Adrenal gland (tissue), 12 donors: Measurements from ENCODE around the gene LRRC57. TPM values are rescaled to one million over a fixed set of nuclear protein-coding genes. Genes with fewer than 3 reads are reported as not detected.
A peak's percentile ranks its signal among the peaks of the same experiment; 100 is the strongest.

Experiments
- DNase-seq, 7 donors: peaks; one replicate each; pipeline ENCODE4 v3.0.0-alpha.2; 2019 to 2020
- H3K27ac ChIP-seq, 5 donors: fragments of 200-600 bp; sonication (generic) in 4 of 5; 1 replicate in 3 of 5; 2 replicates in 2 of 5; pipeline versions ENCODE4 v1.5.1 to v1.8.0; 2016 to 2020; ENCODE audit warnings: mild to moderate bottlenecking in 1 of 5
- H3K27me3 ChIP-seq: fragments of 200-600 bp; 2 replicates; pipeline ENCODE4 v1.8.0; 2021
- H3K36me3 ChIP-seq, 2 donors: fragments of 200-600 bp; replicated peaks in 1 of 2; 1 replicate in 1 of 2; 2 replicates in 1 of 2; pipeline versions ENCODE4 v1.5.1 to v1.8.0; 2018 to 2022
- H3K4me1 ChIP-seq, 2 donors: fragments of 200-600 bp; replicated peaks in 1 of 2; 1 replicate in 1 of 2; 2 replicates in 1 of 2; pipeline versions ENCODE4 v1.5.1 to v1.8.0; 2018 to 2021
- H3K4me3 ChIP-seq, 4 donors: fragments of 200-600 bp; sonication (generic) in 3 of 4; one replicate each; pipeline ENCODE4 v1.5.1; 2016 to 2018
- H3K9me3 ChIP-seq, 3 donors: fragments of 200-600 bp; sonication (generic) in 1 of 3; replicated peaks in 1 of 3; 1 replicate in 2 of 3; 2 replicates in 1 of 3; pipeline versions ENCODE4 v1.5.1 to v1.8.0; 2016 to 2021
- CTCF ChIP-seq, 6 experiments: fragments of 450-650 bp in 4 of 6; fragments of 200-600 bp in 2 of 6; sonication (generic) in 1 of 6; IDR thresholded peaks; 1 replicate in 5 of 6; 2 replicates in 1 of 6; pipeline versions ENCODE4 v1.5.1 to v1.8.0; 2016 to 2021; ENCODE audit warnings: antibody characterized with exemption in 6 of 6, mild to moderate bottlenecking in 2 of 6, moderate library complexity in 1 of 6
- POLR2A ChIP-seq, 2 donors: fragments of 450-650 bp; IDR thresholded peaks; one replicate each; pipeline ENCODE4 v1.6.1; 2017; ENCODE audit warnings: antibody characterized with exemption in 2 of 2, mild to moderate bottlenecking in 2 of 2, moderate library complexity in 1 of 2
- WGBS, 4 donors: extraction: QIAGEN DNeasy Blood & Tissue Kit in 2 of 4; methylation state at CpG; one replicate each; pipeline versions ENCODE4 v1.1.5 to v1.1.7; 2013 to 2017; 5-methylcytosine and 5-hydroxymethylcytosine counted together
- intact Hi-C, 2 donors: fragments of 100-400 bp; cut with DNase I; formaldehyde crosslinking; loops; one replicate each; pipeline versions ENCODE4 v1.14.1 to v1.15.0; 2022 to 2023
- polyA plus RNA-seq, 3 donors: library from polyadenylated mRNA; stranded (reverse); fragments of 200-250 nt in 2 of 3; fragments of 350-450 nt in 1 of 3; fragmentation: Illumina TruSeq in 1 of 3; extraction: RNeasy Lipid Tissue Mini Kit (QIAGEN cat#74804) in 1 of 3; gene quantifications; one replicate each; pipeline ENCODE4 v1.2.3, GENCODE V29; 2013 to 2014
- total RNA-seq, 9 donors: library from RNA; depleted of rRNA in 4 of 9; stranded (reverse); fragments of >200 nt in 4 of 9; fragments of 120-200 nt in 1 of 9; fragmentation: NEBNext Ultra II Directional in 1 of 9; extraction: Animal tissue kit (Norgen Biotek cat#: 25700) in 1 of 9; gene quantifications; one replicate each; pipeline versions ENCODE4 v1.1.0 to v1.2.4, GENCODE V29; 2013 to 2023
- donor health status: healthy with polysubstance abuse.
- donor health status: Bipolar disorder and iron deficiency.
- donor health status: DM: yes; HTN: yes; CAD: no.
- donor health status: DM: no; HTN: no; CAD: no.
- donor health status: DM: no; HTN: no; CAD: no.
- donor health status: DM: yes; HTN: yes; CAD: no.

LRRC57 gene
- total and polyA plus RNA-seq, 12 donors = 3.3 to 26.2 (median 16.5) TPM

GRCh38 chr15:42491539-42492225, 56.9 kb downstream of the LRRC57 start:
- peak overlapping the region; percentile 83 to 97 (median 95) for H3K27ac ChIP-seq
- no peaks in the 10 kb centered on the region for H3K36me3 ChIP-seq
- peaks cover 23 to 38% of the 10 kb centered on the region in 2 donors for H3K4me1 ChIP-seq
- no peak for DNase-seq
- 86 to 90% (median 88%) methylated on average over 18 of the region's 18 CpGs for WGBS, 4 donors
- no peaks in the 10 kb centered on the region for H3K9me3 ChIP-seq
- no peaks in the 10 kb centered on the region for H3K27me3 ChIP-seq
- intact Hi-C loops = loop anchor here in 1 of 2 donors (10.0 kb wide), 1 partner anchor 63 kb away; no protein-coding TSS in a partner anchor
- peak overlapping the region in 3 of 4 donors; percentile 49 to 77 (median 75) for H3K4me3 ChIP-seq
- no peak for TF ChIP-seq POLR2A (IDR thresholded peaks at IDR 0.05)
- TF ChIP-seq CTCF (IDR thresholded peaks at IDR 0.05) = no peak

- peak; percentile 81 to 91 (median 87) for DNase-seq
- intact Hi-C loops = loop anchor here in 1 of 2 donors (10.0 kb wide), 1 partner anchor 64 kb away; no protein-coding TSS in a partner anchor
- Histone ChIP-seq H3K27me3 (no peaks in the 10 kb centered on the region), H3K9me3 (no peaks in the 10 kb centered on the region), H3K27ac (peak within 1 kb of the TSS; percentile 83 to 97 (median 95)), H3K4me1 (peaks cover 23 to 31% of the 10 kb centered on the region in 2 donors), H3K36me3 (no peaks in the 10 kb centered on the region), H3K4me3 (peak within 1 kb of the TSS; percentile 56 to 77 (median 72))
- 0 to 1% (median 1%) methylated on average over 44 to 51 of the region's 51 CpGs for WGBS, 4 donors
- TF ChIP-seq POLR2A (IDR thresholded peaks at IDR 0.05) (peak; percentile 56 to 82), CTCF (IDR thresholded peaks at IDR 0.05) (no peak)
Observed at GRCh38 chr15:42490671-42491538, 57.7 kb downstream of the LRRC57 start, which contains the start of gene ZNF106. Gene ZNF106 (minus strand): TSS chr15:42491141. CDS start chr15:42472289, 18,852 bp downstream.

GRCh38 chr15:42490291-42490670, 58.3 kb downstream of the LRRC57 start:
- WGBS, 4 donors = 2 to 4% (median 3%) methylated on average over 11 of the region's 11 CpGs
- Histone ChIP-seq H3K4me1 (peaks cover 23 to 31% of the 10 kb centered on the region in 2 donors), H3K9me3 (no peaks in the 10 kb centered on the region), H3K36me3 (no peaks in the 10 kb centered on the region), H3K27ac (peak overlapping the region; percentile 83 to 97 (median 95)), H3K4me3 (peak overlapping the region; percentile 56 to 77 (median 72)), H3K27me3 (no peaks in the 10 kb centered on the region)
- intact Hi-C loops = loop anchor here in 1 of 2 donors (10.0 kb wide), 1 partner anchor 65 kb away; no protein-coding TSS in a partner anchor
- no peak for TF ChIP-seq CTCF (IDR thresholded peaks at IDR 0.05)
- TF ChIP-seq POLR2A (IDR thresholded peaks at IDR 0.05) = no peak
- no peak for DNase-seq

Other genes starting within 250 kb of the LRRC57 start
- 10 to 100 TPM in 2 of 9 donors, 1 to 10 TPM in 7; 4.0 to 17.2 (median 7.8) TPM for gene CAPN3, start 189.3 kb downstream of the LRRC57 start, total RNA-seq
- 10 to 100 TPM in 2 of 3 donors, 1 to 10 TPM in 1; 3.3 to 72.9 (median 51.5) TPM for gene CAPN3, start 189.3 kb downstream of the LRRC57 start, polyA plus RNA-seq
- gene ZNF106, start 57.7 kb downstream of the LRRC57 start, total RNA-seq = 10 to 100 TPM; 51.4 to 77.7 (median 60.7) TPM
- gene ZNF106, start 57.7 kb downstream of the LRRC57 start, polyA plus RNA-seq = 10 to 100 TPM in 1 of 3 donors, 1 to 10 TPM in 2; 5.8 to 43.1 (median 9.5) TPM
- gene SNAP23, start 53.2 kb downstream of the LRRC57 start, total RNA-seq = 10 to 100 TPM; 44.7 to 88.2 (median 61.2) TPM
- gene SNAP23, start 53.2 kb downstream of the LRRC57 start, polyA plus RNA-seq = 10 to 100 TPM; 54.0 to 74.2 (median 58.9) TPM
- 10 to 100 TPM; 13.0 to 57.9 (median 19.0) TPM for gene HAUS2, start within 50 bp of the LRRC57 start, total RNA-seq
- 10 to 100 TPM in 1 of 3 donors, 1 to 10 TPM in 2; 5.8 to 28.2 (median 6.2) TPM for gene HAUS2, start within 50 bp of the LRRC57 start, polyA plus RNA-seq
- 1 to 10 TPM; 1.2 to 8.7 (median 2.8) TPM for gene STARD9, start 26.8 kb upstream of the LRRC57 start, total RNA-seq
- 1 to 10 TPM in 2 of 3 donors, under 1 TPM in 1; 0.71 to 6.8 (median 4.5) TPM for gene STARD9, start 26.8 kb upstream of the LRRC57 start, polyA plus RNA-seq
- gene CDAN1, start 188.3 kb upstream of the LRRC57 start, total RNA-seq = 10 to 100 TPM in 8 of 9 donors, 1 to 10 TPM in 1; 9.9 to 32.6 (median 14.1) TPM
- gene CDAN1, start 188.3 kb upstream of the LRRC57 start, polyA plus RNA-seq = 10 to 100 TPM in 2 of 3 donors, 1 to 10 TPM in 1; 3.6 to 40.8 (median 24.4) TPM